Activated CD4-positive, CD25-positive, alpha-beta regulatory T cell (primary cell): ENCODE data around the gene ABHD2.

Source experiments
- DNase-seq, 4 experiments: peaks; one replicate each; lab custom pipeline; 2025; lab: John Stamatoyannopoulos, UW

ABHD2 gene

DNA sequence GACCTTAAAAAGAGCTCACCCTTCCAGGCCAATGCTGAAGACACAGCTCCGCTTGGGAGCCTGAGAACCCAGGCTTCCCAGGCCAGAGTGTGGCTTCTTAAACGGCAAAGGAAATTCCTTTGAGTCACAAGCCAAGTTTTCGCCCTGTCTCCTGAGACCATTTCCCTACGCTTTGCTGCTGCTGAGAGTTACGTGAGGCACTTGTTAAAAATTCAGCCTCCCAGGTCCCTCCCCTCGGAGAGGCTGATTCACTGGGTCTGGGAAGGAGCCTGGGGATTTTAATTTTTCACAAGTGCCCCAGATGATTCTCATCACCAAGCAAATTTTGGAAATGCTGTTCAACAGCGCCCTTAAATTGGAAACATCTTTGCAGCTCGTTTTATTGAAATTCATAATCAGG is 107.6 kb downstream of the ABHD2 start:
- no peak for DNase-seq

DNA sequence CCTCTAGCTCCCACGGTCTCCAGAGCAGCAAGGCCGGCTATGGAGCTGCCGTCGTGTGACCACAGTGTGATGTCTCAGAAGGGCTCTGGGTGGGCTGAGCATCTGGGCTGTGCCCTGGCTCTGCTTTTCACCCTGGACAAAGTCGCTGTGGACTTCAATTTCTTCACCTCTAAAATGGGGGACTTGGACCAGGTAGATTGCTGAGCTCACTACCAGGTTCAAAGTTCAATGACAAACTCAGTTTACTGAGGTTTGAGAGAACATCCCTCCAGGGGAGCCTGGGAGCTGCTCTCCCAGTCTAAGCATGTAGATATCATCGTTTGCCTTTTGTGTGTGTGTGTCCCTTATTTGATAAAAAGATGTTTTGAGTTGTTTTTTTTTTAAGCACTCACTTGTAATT is 108.0 kb downstream of the ABHD2 start:
- no peak for DNase-seq

- DNase-seq = no peak
These were observed 108.7 kb downstream of the ABHD2 start for GRCh38 chr15:89196994-89197393.

GRCh38 chr15:89197503-89197971 is 109.3 kb downstream of the ABHD2 start:
- DNase-seq = no peak

- DNase-seq = no peak
These were observed 109.9 kb downstream of the ABHD2 start for GRCh38 chr15:89198196-89198595.

- DNase-seq = no peak
These were observed 110.7 kb downstream of the ABHD2 start for GRCh38 chr15:89198934-89199333.

GRCh38 chr15:89199746-89200145 is 111.5 kb downstream of the ABHD2 start:
- no peak for DNase-seq

DNA sequence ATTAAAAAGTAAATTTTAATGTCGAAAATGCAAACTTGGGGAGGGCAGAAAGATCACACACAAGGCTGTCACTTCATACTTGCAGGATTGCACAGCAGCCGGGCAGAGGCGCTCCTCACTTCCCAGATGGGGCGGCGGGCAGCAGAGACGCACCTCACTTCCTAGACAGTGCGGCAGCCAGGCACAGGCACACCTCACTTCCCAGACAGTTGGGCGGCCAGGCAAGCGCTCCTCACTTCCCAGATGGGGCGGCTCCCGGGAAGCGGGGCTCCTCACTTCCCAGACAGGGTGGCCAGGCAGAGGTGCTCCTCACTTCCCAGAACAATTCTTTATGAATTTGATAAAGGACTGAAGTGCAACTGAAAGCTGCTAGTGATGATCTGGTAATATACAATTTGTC is 111.9 kb downstream of the ABHD2 start:
- DNase-seq = no peak

DNA sequence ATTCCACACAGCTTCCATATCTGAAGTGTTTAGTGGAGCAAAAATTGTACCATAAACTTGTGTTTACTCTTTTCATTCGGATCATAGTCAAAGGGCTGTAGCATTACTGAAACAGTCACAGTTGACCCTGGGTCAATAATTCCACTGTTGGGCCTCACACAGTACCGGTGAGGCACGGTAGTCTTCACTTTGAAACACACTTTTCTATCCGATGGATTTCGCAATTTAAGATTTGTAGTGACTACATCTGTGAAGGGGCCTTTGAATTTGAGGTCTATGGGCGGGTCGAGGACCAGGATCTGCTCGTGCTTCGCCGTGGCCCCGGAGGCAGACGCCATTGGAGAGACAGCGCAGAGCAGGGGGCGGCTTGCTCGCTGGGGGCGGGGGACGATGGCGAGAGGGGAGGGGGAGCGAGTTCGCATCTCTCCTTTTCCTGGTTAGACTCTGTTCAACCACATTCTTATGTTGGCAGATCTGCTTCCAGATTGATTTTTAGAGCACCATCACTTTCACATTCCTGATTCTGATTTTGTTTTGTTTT is 113.3 kb downstream of the ABHD2 start:
- no peak for DNase-seq

GRCh38 chr15:89203705-89204273 is 115.5 kb downstream of the ABHD2 start:
- DNase-seq = no peak

- DNase-seq = no peak
These were observed 117.8 kb downstream of the ABHD2 start for GRCh38 chr15:89205991-89206585.

GRCh38 chr15:89206908-89207331 is 118.7 kb downstream of the ABHD2 start:
- DNase-seq = peak; percentile 41 to 52 (median 48)

GRCh38 chr15:89208256-89208655 is 120.0 kb downstream of the ABHD2 start:
- no peak for DNase-seq

- no peak for DNase-seq
These were observed 120.8 kb downstream of the ABHD2 start for GRCh38 chr15:89209057-89209456.

- DNase-seq = no peak
These were observed 123.5 kb downstream of the ABHD2 start for GRCh38 chr15:89211678-89212170.

DNA sequence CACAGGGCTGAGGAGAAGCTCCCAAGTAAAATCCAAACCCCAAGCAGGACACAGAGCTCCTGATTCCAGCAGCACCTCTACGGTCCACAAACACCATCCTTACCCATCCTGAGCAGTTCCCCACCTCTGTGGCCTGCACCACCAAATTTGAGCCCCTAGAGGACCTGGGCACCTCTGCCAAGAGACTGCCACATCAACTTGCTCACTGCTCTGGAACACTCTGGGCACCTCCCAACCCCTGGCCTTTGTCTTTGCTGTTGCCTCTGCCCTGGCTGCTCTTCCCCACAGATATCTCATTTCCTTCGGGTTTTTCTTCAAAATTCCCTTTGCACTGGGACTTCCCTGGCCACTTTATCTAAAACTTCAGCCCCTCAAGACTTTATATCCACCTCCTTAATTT is 127.4 kb downstream of the ABHD2 start:
- DNase-seq = no peak

GRCh38 chr15:89217031-89217430 is 128.8 kb downstream of the ABHD2 start:
- DNase-seq = no peak

DNA sequence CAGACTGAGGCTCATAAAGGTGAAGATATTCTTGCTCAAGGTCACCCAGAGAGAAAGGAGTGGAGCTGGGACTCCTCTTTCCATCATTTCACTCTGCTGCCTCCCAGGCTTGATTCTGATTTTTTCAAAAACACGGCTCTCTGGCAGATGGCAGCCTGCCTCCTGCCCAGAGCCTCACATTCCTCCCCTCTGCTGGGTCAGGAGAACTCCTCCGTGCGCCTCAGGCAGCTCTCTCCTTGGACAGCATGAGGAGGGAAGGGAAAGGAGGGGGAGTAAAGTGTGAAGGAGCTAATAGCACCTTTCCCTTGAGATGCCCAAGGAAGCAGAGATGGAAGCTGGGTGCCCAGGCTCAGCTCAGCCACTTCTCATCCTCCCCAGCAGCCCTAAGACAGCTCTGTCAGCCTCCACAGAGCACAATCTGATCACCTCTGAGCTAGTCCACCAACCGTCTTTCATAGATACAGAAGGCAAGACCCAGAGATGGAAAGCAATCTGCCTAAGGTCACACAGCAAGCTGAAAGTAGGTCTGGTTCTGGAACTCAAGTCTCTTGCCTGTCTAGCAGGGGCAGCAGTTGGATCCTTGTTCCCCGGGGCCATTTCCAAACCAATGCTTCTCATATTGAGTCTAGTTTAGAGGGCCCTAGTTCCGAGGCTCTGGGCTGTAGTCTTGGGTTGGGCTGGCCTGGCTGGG is 129.6 kb downstream of the ABHD2 start:
- DNase-seq = no peak

- DNase-seq = no peak
These were observed 130.3 kb downstream of the ABHD2 start for GRCh38 chr15:89218531-89218930.

GRCh38 chr15:89221543-89221942 is 133.3 kb downstream of the ABHD2 start, which contains the start of gene RLBP1:
Gene RLBP1 (minus strand): TSS chr15:89221579. CDS start chr15:89218975, 2,604 bp downstream.
- no peak for DNase-seq

GRCh38 chr15:89225588-89225987 is 137.3 kb downstream of the ABHD2 start:
- DNase-seq = no peak

- no peak for DNase-seq
These were observed 138.3 kb downstream of the ABHD2 start for GRCh38 chr15:89226359-89227221.
